DMS79 (cell line): ENCODE results near the gene HES2.
"Not testable (repeated sequence)": the region's sequence is repeated elsewhere in the genome, so short reads cannot be mapped to it uniquely, and the experiment has no call there.

ENCODE experiments used
- DNase-seq: peaks from one replicate; lab custom pipeline; 2025; lab: John Stamatoyannopoulos, UW

Gene HES2

DNA sequence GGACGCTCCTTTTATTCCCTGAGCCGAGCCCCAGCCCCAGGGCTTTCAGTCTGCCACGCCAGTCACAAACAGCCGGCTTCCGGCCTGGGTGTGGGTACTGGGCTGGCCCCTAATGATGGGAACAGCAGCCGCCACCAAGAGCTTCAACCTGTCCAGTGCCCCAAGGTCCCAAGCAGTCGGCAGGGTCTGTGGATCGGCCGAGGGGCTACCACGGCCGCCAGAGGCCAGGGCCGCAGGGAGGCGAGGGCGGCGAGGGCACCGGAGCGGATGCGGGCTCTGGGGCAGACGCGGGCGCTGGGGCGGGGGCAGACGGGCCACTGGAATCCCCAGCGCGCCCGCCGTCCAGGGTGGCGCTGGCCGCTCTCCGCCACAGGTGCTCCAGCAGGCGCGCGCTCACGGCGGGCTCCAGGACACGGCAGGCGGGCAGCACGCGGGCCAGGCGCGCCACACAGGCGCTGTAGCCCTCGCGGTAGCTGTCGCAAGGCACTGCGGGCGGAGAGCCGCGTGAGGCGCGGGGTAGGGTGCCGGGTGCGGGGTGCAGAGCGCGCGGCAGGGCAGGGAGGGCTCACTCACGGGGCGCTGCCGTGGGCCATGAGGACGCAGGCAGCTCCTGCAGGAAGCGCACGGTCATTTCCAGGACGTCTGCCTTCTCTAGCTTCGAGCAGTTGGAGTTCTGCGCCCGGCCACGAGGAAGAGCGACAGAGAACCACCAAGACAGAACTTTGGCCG lies 887 bp downstream of the HES2 start:
- DNase-seq, result no peak

DNA sequence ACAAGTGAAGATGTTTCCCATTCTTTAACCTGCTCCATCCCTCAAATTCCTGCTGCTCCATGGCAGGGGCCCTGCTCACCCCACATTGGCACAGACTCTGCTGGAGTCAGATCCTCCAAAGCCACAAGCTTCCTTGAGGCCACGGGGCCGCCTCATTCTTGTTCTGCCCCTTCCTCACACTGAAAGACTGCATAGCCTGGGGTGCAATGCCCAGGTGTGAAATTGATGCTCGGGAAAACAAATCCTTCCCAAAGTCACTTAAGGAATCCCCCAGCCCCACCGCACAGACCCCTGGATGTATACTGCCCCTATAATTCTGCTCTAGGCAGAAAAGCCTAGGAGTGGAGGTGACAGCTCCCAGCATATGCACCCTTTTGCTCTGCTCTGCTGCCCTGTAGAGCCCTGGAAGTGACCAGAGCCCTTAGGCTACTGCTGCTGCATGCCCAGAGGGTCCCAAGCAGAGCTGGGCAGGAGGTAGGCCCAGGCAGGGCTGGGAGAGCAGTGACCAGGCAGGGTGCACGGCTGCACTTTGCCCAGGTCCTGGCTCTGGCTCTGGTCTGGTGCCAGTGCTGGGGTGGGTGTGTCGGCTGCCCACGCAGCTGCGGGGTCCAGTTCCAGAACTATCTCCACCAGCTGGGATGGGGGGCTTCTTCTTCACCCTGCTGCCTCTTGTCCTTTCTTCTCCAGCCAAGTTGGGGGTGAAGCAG lies 1.6 kb downstream of the HES2 start:
- DNase-seq, result no peak

DNA sequence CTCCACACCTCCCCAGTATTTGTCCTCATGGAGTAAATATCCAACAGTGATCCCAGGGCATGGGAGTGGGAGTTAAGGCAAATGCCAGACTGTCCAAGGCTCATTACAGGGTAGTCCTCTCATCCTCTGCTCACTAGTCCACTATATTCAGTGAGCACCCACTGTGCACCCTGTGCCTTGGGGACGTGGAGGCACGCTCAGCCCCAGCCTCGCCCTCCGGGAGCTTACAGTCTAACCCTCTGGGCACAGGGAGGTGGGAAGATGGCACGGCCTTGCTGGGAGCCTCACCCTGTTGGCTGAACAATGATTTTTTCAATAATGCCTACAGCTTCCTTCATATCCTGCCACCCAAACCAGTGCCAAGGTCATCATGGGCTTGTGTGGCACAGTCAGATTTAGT lies 2.8 kb downstream of the HES2 start:
- no peak for DNase-seq

DNA sequence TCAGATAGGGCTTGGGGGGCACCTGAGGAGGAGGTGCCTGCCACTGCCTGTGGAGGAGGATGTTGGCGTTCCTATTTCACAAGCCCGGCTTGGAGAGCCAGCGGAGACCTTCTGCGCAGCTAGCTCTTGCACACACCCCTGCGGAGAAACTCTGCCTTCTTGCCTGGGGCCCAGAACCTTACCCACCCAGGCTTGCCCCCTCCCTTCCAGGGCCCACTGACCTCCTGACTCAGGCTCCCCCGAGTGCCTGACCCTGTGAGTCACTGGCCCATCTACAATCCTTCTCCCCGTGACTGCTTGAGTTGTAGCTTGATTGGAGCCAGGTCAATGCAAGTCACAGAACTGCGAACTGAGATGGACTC lies 3.4 kb downstream of the HES2 start:
- DNase-seq, result no peak

DNA sequence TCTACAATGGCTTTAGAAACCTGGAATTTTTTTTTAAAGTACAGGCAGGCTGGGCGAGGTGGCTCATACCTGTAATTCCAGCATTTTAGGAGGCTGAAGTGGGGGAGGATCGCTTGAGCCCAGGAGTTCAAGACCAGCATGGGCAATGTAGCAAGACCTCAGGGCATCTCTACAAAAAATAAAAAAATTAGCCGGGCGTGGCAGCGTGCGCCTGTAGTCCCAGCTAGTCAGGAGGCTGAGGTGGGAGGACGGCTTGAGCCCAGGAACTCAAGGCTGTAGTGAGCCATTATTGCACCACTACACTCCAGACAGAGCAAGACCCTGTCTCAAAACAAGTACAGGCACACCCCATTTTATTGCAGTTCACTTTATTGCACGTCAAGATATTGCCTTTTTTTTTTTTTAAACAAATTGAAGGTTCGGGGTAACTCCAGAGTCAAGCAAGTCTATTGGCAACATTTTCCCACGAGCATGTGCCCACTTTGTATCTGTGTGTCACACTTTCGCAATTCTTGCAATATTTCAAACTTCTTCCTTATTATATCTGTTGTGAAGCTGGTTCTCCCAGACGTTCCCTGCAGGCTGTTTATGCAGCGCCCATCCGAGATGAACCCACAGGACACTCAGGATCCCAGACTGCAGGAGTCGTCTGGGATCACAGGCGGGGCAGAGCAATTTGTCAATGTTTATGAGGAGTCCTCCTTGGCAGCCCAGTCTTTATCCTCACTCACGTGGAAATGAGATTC lies 4.7 kb downstream of the HES2 start:
- no peak for DNase-seq

DNA sequence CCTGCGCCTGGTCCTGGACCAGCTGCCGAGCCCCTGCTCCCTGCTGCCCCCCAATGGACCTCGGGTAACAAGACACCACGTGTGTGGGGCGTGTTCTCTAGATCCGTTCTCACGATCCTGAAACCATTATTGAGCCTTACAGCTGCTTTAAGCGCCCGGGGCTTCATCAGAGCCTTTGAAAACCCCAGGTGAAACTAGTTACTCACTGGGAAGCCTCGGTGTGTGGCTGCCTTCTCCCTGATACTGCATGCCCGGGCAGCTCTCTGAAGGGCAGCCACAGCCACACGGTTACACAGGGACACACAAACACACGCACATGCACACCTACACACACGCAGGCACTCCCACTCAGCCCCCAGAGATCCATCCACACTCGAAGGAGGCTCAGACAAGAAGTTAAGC lies 5.3 kb downstream of the HES2 start:
- peak; percentile 34 for DNase-seq

DNA sequence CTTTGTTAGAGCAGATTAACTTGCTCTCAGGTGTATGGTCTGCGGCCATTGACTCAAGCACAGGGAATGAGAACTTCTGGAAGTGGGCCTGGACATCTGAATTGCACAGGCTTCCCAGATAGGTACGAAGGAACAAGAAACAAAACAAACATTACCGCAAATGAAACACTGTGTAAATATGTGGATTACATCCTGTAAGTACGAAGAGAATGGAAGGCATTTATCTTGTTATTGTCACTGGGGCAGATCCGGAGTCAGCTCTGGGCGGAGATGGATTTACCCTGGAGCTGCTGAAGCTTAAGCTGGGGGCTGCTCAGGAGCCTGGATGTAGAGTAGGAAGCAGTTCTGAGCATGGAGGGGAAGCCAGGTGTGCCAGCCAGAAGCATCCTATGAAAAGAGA lies 6.8 kb downstream of the HES2 start:
- no peak for DNase-seq

DNA sequence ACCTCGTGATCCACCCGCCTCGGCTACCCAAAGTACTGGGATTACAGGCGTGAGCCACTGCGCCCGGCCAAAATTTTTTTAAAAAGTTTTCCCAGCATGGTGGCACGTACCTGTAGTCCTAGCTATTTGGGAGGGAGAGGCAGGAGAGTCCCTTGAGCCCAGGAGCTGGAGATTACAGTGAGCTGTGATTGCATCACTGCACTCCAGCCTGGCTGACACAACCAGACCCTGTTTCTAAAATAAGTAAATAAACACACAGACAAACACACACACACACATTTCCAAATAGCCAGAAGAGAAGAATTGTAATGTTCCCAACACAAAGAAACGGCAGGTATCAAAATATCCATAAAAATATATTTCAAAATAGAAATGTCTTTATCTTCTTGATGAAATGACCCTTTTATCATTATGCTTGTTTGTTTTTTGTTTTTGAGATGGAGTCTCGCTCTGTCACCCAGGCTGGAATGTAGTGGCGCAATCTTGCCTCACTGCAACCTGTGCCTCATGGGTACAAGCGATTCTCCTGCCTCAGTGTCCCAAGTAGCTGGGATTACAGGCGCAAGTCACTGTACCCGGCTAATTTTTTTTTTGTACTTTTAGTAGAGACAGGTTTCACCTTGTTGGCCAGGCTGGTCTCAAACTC lies 9.3 kb downstream of the HES2 start:
- DNase-seq, result no peak

DNA sequence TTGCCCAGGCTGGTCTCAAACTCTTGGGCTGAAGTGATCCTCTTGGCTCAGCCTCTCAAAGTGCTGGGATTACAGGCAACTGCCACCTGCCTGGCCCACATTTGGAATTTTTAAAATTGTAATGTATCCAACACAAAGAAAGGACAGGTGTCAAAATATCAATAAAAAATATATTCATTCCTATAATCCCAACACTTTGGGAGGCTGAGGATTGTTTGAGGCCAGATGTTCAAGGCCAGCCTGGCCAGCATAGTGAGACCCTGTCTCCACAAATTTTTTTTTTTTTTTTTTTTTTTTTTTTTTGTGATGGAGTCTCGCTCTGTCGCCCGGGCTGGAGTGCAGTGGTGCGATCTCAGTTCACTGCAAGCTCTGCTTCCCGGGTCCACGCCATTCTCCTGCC lies 10.0 kb downstream of the HES2 start:
- DNase-seq, result no peak

DNA sequence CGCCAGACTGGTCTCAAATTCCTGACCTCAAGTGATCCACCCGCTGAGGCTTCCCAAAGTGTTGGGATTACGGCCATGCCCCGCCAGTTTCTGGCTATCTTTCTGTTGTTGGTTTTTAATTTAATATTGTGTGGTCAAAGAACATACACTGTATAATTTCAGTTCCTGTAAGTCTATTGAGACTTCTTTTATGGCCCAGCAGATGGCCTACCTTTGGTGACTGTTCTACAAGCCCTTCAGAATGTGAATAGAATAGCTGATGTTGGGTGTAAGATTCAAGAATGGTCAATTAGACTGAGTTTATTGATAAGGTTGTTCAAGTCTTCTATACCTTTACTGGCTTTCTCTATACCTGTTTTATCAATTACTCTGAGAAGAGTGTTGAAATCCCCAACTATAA lies 10.7 kb downstream of the HES2 start:
- DNase-seq, result no peak

DNA sequence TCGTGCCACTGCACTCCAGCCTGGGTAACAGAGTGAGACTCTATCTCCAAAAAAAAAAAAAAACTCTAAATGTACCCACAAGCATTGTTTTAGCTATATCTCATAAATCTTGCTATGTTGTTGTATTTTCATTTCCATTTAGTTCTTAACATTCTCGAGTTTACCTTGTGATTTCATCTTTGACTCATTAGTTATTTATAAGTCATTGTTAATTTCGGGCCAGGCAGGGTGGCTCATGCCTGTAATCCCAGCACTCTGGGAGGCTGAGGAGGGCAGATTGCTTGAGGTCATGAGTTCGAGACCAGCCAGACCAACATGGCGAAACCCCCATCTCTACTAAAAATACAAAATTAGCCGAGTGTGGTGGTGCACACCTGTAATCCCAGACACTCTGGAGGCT lies 11.7 kb downstream of the HES2 start:
- no peak for DNase-seq

DNA sequence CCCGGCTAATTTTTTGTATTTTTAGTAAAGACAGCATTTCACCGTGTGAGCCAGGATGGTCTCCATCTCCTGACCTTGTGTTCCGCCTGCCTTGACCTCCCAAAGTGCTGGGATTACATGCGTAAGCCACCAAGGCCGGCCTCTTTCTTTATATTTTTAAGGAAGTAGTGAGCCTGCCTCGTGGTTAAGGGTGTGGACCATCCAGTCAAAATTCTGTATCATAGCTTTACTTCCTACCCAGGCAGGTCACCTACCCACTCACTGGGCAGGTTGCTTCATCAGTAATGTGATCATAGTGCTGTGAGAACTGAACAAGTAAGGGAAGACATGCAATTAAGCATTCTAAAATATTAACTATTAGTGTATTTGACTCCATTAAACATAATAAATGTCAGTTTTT lies 18.0 kb downstream of the HES2 start:
- DNase-seq, result no peak

DNA sequence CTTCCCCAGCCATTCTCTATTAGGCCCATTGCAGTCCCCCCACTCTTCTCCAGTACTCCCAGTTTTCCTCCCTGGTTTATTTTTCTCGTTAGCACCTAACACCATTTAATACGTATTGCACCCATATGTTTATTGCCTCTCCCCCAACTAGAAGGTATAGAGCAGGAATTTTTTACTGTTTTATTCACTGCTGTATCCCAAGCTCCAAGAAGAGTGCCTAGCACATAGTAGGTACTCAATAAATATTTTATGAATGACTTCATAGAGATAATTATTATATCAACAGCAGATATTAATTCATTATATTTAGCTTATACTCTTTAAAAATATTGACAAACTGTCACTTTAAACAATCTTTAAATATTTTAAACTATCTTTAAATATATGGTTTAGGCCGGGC lies 20.4 kb downstream of the HES2 start:
- no peak for DNase-seq

DNA sequence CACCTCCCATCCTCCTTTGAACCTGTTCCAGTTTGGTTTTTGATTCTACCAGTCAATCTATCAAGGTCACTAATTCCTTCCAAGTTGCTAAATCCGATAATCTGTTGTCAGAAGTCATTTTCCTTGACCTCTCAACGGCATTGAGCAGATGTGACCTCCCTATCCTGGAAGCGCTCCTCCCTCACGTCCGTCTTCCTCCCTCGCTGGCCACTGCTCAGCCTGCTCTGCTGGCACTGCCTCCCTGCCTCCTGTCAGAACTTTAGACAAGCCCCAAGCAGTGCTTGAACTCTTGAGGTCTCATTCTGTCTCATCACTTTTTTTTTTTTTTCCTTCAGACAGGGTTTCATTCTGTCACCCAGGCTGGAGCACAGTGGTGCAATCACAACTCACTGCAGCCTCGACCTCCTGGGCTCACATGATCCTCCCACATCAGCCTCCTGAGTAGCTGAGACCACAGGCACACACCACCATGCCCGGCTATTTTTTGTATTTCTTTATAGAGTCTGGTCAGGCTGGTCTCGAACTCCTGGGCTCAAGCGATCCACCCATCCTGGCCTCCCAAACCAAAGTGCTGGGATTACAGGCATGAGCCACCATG lies 21.8 kb downstream of the HES2 start:
- DNase-seq, result no peak

DNA sequence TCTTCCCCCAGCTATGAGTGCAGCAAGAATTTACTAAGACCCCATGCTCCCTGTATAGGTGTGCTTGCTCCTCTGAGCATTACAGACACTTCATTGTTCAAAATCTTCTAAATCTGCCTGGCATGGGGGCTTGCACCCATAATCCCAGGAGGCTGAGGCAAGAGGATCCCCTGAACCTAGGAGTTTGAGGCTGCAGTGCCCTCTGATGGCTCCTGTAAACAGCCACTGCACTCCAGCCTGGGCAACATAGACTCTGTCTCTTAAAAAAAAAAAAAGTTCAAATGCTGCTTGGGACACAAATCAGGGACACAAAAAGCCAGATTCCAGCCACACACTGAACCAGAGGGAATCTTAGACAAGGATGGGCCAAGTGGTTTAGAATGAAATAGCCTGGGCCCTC lies 22.7 kb downstream of the HES2 start:
- DNase-seq, result no peak

DNA sequence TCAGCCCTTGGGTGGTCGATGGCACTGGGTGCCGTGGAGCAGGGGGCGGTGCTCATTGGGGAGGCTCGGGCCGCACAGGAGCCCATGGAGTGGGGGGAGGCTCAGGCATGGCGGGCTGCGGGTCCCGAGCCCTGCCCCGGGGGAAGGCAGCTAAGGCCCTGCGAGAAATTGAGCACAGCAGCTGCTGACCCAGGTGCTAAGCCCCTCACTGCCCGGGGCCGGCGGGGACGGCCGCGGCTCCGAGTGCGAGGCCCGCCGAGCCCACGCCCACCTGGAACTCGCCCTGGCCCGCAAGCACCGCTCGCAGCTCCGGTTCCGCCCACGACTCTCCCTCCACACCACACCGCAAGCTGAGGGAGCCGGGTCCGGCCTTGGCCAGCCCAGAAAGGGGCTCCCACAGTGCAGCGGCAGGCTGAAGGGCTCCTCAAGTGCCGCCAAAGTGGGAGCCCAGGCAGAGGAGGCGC lies 23.9 kb downstream of the HES2 start:
- not testable (repeated sequence) for DNase-seq

DNA sequence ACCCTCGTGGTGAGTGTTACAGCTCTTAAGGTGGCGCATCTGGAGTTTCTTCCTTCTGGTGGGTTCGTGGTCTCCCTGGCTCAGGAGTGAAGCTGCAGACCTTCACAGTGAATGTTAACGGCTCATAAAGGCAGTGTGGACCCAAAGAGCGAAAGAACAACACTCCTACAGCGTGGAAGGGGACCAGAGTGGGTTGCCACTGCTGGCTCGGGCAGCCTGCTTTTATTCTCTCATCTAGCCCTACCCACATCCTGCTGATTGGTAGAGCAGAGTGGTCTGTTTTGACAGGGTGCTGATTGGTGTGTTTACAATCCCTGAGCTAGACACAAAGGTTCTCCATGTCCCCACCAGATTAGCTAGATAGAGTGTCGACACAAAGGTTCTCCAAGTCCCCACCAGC lies 24.6 kb downstream of the HES2 start:
- DNase-seq, result not testable (repeated sequence)

DNA sequence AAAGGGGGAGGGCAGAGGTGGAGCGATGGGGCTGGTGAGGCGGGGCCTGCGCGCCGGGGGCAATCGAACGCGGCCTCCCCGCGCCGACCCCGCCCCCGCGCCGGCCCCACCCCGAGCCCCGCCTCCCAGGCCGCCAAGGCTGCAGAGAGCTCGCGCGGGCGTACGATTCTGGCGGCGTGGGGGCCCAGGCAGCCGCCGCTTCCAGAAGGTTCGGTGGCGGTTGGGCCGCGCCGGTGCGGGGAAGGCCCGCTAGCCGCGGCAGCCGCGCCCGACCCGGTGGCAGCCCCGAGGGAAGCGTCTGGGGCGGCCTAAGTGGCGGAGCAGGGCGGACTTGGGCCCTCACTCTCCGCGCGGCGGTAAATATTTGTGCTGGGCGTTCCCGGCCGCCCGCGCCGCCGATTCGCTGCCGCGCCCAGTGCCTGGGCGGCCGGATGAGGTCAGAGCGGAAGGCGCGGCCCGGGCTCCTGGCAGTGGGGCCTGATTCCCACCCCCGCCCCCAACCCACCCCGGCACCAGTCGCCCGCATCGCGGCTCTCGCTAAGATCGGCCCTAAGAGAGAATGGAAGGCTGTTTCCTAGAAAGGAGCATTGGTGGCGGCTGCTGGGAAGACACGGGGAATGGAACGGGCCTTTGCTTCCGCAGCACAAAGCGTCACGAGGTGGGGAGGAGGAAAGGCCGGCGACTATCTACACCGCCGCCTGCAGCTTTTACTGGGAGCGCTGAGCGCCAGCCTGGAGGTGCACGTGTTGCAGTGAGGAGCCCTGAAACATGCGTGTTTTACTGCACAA lies 26.1 kb downstream of the HES2 start, which contains the start of gene ACOT7:
TSS of gene ACOT7 (minus strand) at position 368 of the 788 bp plus-strand sequence. CDS start 368 bp downstream, outside the sequence.
- DNase-seq, result peak; percentile 66

DNA sequence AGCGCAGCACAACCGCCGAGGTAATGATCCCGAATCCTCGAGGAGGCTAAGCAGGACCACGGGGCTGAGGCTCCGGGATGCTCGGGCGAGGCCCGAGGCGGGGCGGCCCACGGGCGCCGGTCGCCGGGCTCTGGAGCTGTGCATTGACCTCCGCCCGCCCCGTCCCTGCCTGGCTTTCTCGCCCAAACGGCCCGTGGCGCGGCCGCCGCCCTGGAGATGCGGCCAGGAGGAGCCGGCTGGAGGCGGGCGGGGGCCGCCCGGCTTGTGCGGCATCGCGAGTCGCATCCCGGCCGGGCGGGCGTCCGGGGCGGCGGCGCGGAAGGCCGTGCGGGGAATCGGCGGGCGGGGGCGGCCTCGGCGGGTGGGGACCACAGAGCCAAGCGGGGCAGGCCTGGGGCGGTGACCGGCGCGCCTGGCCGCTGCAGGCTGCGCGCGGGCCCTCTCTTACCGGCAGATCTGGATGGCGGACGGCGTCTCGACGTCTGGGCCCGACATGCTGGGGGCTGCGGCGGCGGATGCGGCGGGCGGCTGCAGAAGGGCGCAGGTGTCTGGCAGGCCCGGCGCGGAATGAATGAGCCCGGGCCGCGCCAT lies 26.8 kb downstream of the HES2 start:
- DNase-seq, result no peak

DNA sequence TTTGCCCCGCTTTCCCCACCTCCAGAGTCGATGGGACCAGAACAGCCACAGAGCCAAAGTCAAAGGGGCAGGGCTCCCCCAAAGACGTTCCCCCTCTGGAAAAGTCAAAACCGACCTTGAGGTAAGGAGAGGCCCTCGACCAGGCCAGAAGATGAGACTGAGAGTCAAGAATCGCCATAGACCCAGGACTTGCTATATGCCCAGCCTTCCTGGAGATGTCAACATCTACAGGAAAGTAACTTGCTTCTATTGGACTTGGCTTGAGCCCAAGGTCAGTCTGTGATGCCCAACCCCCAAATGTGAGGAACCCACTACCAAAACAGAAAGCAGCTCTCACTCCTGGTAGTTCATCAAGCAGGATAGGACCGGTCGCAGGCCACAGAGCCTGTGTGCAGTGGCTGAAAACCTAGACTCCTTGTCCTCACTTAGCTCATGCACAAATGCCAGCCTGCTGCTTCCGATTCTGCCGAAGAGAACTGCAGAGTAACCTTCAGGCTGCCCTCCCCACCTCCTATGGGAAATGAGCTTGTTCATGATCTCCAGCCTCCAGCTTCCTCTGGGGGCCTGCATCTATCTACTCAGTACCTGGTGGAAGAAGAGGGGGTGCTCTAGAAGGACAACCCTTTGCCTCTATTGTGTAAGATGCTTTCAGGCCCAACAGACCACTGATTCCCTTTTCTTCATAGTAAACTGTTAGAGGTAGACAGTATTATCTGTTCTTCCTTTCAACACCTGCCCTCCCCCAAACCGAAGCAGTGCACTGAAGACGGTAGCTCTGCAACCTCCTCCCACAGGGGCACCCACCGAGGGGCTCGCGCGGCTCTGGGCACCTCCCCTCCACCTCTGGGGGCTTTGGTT lies 27.5 kb downstream of the HES2 start:
- DNase-seq, result peak; percentile 56
